GM18508 (cell line): Measurements from ENCODE around the gene APOC1.

ENCODE experiments used
- ATAC-seq: cut with Tn5 transposase; IDR thresholded peaks from one replicate; pipeline ENCODE4 v1.9.1; 2021; ENCODE audit warnings: moderate number of reproducible peaks; ENCODE audit not compliant: insufficient read depth, unreplicated experiment

APOC1 gene

DNA sequence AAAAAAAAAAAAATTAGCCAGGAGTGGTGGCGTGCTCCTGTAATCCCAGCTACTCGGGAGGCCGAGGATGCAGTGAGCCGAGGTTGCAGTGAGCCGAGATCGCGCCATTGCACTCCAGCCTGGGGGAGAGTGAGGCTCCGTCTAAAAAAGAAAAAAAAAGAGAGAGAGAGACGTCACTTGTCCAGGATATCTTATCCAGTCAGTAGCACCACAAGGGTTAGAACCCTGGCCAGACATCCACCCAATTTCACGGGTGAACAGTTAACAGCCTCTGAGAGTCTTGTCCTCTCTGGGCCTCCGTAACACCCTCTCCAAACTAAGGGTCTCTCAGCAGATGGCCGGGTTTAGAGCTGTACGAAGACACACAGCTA lies 39.9 kb downstream of the APOC1 start:
- no peak for ATAC-seq

- ATAC-seq, result peak; percentile 47
Observed at GRCh38 chr19:44954649-44955504, 40.5 kb downstream of the APOC1 start, which contains the start of gene CLPTM1. Gene CLPTM1 (plus strand): TSS chr19:44955380. CDS start chr19:44955396, 16 bp downstream.

GRCh38 chr19:44955505-44956439 lies 41.4 kb downstream of the APOC1 start:
- ATAC-seq, result no peak

GRCh38 chr19:44957526-44957925 lies 43.1 kb downstream of the APOC1 start:
- no peak for ATAC-seq

DNA sequence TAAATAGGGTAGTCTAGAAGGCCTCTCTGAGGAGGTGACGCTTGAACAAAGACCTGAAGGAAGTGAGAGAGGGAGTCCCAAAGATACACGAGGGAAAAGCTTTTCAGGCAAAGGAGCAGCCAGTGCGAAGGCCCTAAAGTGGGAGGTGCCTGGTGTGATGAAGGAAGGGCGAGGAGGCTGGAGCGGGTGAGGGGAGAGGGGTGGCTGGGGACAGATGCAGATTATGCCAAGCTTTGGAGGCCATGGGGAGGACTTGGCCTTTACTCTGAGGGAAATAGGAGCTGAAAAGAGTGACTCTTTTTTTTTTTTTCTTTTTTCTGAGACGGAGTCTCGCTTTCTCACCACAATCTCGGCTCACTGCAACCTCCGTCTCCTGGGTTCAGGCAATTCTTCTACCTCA lies 43.7 kb downstream of the APOC1 start:
- ATAC-seq, result no peak

DNA sequence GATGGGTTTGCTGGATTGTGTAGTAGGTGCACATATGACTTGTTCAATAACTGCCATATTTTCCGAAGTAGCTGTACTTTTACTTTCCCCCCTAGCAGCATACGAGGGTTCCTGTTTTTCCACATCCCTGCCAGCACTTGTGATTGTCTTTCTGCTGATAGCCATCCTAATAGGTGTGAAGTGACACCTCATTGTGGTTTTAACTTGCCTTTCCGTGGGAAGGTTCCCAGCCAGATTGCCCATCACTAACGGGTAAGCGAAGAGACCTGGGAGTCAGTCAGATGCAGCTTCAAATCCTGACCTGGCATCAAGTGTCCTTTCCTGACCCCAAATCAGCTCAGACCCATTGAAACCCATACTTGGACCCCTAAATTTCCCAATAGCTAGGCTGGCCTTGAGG lies 45.3 kb downstream of the APOC1 start:
- no peak for ATAC-seq

GRCh38 chr19:44960906-44961728 lies 46.7 kb downstream of the APOC1 start:
- no peak for ATAC-seq

GRCh38 chr19:44961821-44962220 lies 47.4 kb downstream of the APOC1 start:
- ATAC-seq, result no peak

DNA sequence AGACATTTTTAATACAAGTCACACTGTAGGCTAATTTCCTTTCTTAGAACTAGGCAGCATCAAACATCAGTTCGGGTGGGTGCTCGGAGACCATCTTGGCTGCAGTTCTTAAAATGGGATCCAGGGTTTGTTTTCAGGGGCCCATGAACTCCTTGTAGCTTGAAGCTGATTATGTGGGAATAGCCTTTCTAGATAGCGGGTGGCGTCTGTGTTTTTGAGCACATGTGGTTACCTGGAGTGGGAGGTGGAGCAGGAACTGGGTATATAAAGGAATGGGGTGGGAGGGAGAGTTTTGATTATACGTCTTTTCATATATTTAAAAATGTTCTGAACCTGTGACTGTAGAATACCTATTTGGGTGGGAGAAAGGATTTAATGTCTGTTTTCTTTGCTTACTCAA lies 53.7 kb downstream of the APOC1 start:
- ATAC-seq, result no peak

DNA sequence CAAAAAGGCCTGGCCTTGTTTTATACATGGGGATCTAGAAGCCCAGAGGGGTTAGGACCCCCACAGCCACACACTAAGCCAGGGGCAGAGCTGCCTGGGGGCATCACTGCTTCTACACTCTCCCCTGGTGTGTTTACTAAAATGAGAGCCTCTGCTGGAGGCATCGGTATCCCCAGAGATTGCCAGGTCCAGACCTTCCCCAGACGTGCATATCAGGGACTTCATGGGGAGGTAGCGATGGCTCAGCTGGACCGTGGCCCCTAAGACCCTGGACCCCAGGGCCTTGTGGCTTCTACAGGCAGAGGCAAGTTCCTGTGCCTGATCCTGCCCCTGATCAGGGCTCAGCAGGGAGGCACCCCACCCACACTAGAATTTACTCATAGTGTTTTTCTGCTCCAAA lies 54.3 kb downstream of the APOC1 start:
- no peak for ATAC-seq
